ENCODE measurements around the gene PCSK2.

PCSK2 gene

GRCh38 chr20:17510548-17510947 lies 283.7 kb downstream of the PCSK2 start:
- DNase-seq = no peak

GRCh38 chr20:17511401-17511800 lies 284.6 kb downstream of the PCSK2 start:
- no peak for DNase-seq

GRCh38 chr20:17513939-17514338 lies 287.1 kb downstream of the PCSK2 start:
- DNase-seq = no peak

GRCh38 chr20:17515053-17515452 lies 288.2 kb downstream of the PCSK2 start:
- no peak for DNase-seq

- DNase-seq = no peak
Measured at GRCh38 chr20:17518339-17519052, 291.7 kb downstream of the PCSK2 start.

- no peak for DNase-seq
Measured at GRCh38 chr20:17519606-17520285, 292.9 kb downstream of the PCSK2 start.

GRCh38 chr20:17520583-17520982 lies 293.7 kb downstream of the PCSK2 start:
- no peak for DNase-seq

- no peak for DNase-seq
Measured at GRCh38 chr20:17522528-17522927, 295.7 kb downstream of the PCSK2 start.

GRCh38 chr20:17523326-17523725 lies 296.5 kb downstream of the PCSK2 start:
- no peak for DNase-seq

- no peak for DNase-seq
Measured at GRCh38 chr20:17524560-17524959, 297.7 kb downstream of the PCSK2 start.

GRCh38 chr20:17525132-17525531 lies 298.3 kb downstream of the PCSK2 start:
- no peak for DNase-seq

GRCh38 chr20:17525650-17526049 lies 298.8 kb downstream of the PCSK2 start:
- no peak for DNase-seq

- no peak for DNase-seq
Measured at GRCh38 chr20:17529586-17529985, 302.7 kb downstream of the PCSK2 start.

- no peak for DNase-seq
Measured at GRCh38 chr20:17530153-17530552, 303.3 kb downstream of the PCSK2 start.

- peak; percentile 4 for DNase-seq
Measured at GRCh38 chr20:17530716-17531664, 304.1 kb downstream of the PCSK2 start, which contains the start of gene BFSP1. Gene BFSP1, minus strand, starts transcription at chr20:17531379. Its CDS starts 50 bp downstream, at chr20:17531329.

GRCh38 chr20:17531665-17532025 lies 304.8 kb downstream of the PCSK2 start:
- no peak for DNase-seq

GRCh38 chr20:17533396-17533795 lies 306.6 kb downstream of the PCSK2 start:
- no peak for DNase-seq

- no peak for DNase-seq
Measured at GRCh38 chr20:17534077-17534476, 307.2 kb downstream of the PCSK2 start.

All from NCI-H2081 treated with DMSO at 0.1 percent for 48 hours (cell line).